ENCODE data around the gene ANKS6. TPM values are rescaled to one million over a fixed set of nuclear protein-coding genes. Genes with fewer than 3 reads are reported as not detected.

Gene ANKS6
- total and polyA plus RNA-seq, 2 of the 8 experiments (the other 6 are each of a cell fraction or from before 2014, with no cell fraction given): 34.1 to 56.3 TPM

- no peak overlapping the region for H2BK20ac ChIP-seq (ENCODE audit: low read length)
- H3K18ac ChIP-seq (ENCODE audit: extremely low read depth, low read length): no peak overlapping the region
Measured at GRCh38 chr9:98823666-98824334, 27.4 kb upstream of the ANKS6 start.

More at GRCh38 chr9:98823666-98824334, 27.4 kb upstream of the ANKS6 start:
- H2BK120ac ChIP-seq (replicated peaks; ENCODE audit: low read depth, low read length): no peak overlapping the region
- H3K23ac ChIP-seq (ENCODE audit: insufficient read length): no peak overlapping the region
- no peak overlapping the region for H3K14ac ChIP-seq (ENCODE audit: insufficient read length)
- no peak overlapping the region for H2AK5ac ChIP-seq (ENCODE audit: low read depth, low read length)
- H4K5ac ChIP-seq (ENCODE audit: insufficient read length, low read depth, low read length): no peak overlapping the region
- H3K23me2 ChIP-seq (ENCODE audit: low read depth, low read length): no peaks in the 10 kb centered on the region
- H2BK15ac ChIP-seq (ENCODE audit: low read length): no peak overlapping the region
- no peak overlapping the region for H4K91ac ChIP-seq (replicated peaks; ENCODE audit: insufficient read length, low read length)
- TF ChIP-seq JUN (IDR thresholded peaks at IDR 0.05; ENCODE audit: low read depth, low read length): no peak
- no peak for TF ChIP-seq EP300 (IDR thresholded peaks at IDR 0.05; ENCODE audit: borderline replicate concordance in 1 of 2, low read depth in 2 of 2, low read length in 2 of 2)
- TF ChIP-seq CTBP2 (IDR thresholded peaks at IDR 0.05; ENCODE audit: borderline replicate concordance, insufficient read depth, insufficient read length, low read length): no peak
- no peak for TF ChIP-seq SP4 (IDR thresholded peaks at IDR 0.05; ENCODE audit: low read length)
- TF ChIP-seq USF2 (IDR thresholded peaks at IDR 0.05; ENCODE audit: low read length): no peak
- no peak for TF ChIP-seq KDM1A (IDR thresholded peaks at IDR 0.05; ENCODE audit: borderline replicate concordance, low read length)
- TF ChIP-seq RFX5 (IDR thresholded peaks at IDR 0.05; ENCODE audit: borderline replicate concordance, low read depth, low read length): no peak
- TF ChIP-seq CBX8 (IDR thresholded peaks at IDR 0.05; ENCODE audit: borderline replicate concordance, low read depth, low read length): no peak
- TF ChIP-seq ATF2 (IDR thresholded peaks at IDR 0.05; ENCODE audit: low read length): no peak
- ChIA-PET CTCF (ENCODE audit: partially characterized antibody) (interaction anchor here (1.4 kb wide), 1 partner anchor 9 kb away, joined by 4 read pairs; no protein-coding TSS in a partner anchor), POLR2A (ENCODE audit: partially characterized antibody) (no interaction called here)
- H2AFZ ChIP-seq (ENCODE audit: low read length): no peak overlapping the region
- 78% methylated on average over 3 of the region's 3 CpGs; no CpG with 5 or more reads in 1 of the 2 experiments for WGBS, 2 experiments (ENCODE audit: extremely low coverage in 1 of 2, insufficient coverage in 1 of 2, insufficient read length in 1 of 2, insufficient replicate concordance in 2 of 2, low coverage in 1 of 2, low lambda C conversion rate in 2 of 2, missing lambda C conversion rate in 1 of 2)
- H4K20me1 ChIP-seq (replicated peaks in 1 of 2; ENCODE audit: control insufficient read depth in 1 of 2, insufficient read depth in 2 of 2, low read length in 2 of 2): no peaks in the 10 kb centered on the region
- H3K27ac ChIP-seq (ENCODE audit: low read depth, low read length): no peak overlapping the region
- H2BK12ac ChIP-seq (ENCODE audit: low read depth, low read length): no peak overlapping the region
- no peak overlapping the region for H3K56ac ChIP-seq (replicated peaks; ENCODE audit: insufficient read length, low read depth, low read length)
- H3K4me2 ChIP-seq (ENCODE audit: insufficient read depth in 1 of 2, low read depth in 2 of 2, low read length in 2 of 2): no peak overlapping the region
- H2BK5ac ChIP-seq (ENCODE audit: low read depth, low read length): no peak overlapping the region; the same call in 1 of the 2 replicates
- H3K79me1 ChIP-seq (ENCODE audit: low read depth, low read length): no peaks in the 10 kb centered on the region
- no peak for DNase-seq (ENCODE audit: low read depth in 1 of 2, low spot score in 2 of 2)
- no peaks in the 10 kb centered on the region for H3K27me3 ChIP-seq (replicated peaks in 1 of 4; ENCODE audit: control insufficient read depth in 3 of 4, extremely low read depth in 1 of 4, insufficient read depth in 3 of 4, low read length in 3 of 4)
- no peak overlapping the region for H3K4ac ChIP-seq (replicated peaks; ENCODE audit: insufficient read length, low read depth, low read length)
- no peak for FAIRE-seq
- H3K79me2 ChIP-seq (ENCODE audit: control insufficient read depth in 1 of 2, insufficient read depth in 2 of 2, low read length in 2 of 2): no peaks in the 10 kb centered on the region
- no peaks in the 10 kb centered on the region for H3K4me1 ChIP-seq (replicated peaks in 1 of 4; ENCODE audit: control insufficient read depth in 3 of 4, insufficient read depth in 4 of 4, low read length in 3 of 4)
- H4K8ac ChIP-seq (ENCODE audit: extremely low read depth, insufficient read depth, low read length): no peak overlapping the region
- no peak overlapping the region for H3K4me3 ChIP-seq (ENCODE audit: extremely low read depth in 1 of 4, insufficient read depth in 2 of 4, low read depth in 3 of 4, low read length in 4 of 4)
- H3K36me3 ChIP-seq (ENCODE audit: control insufficient read depth in 2 of 4, insufficient read depth in 4 of 4, low read length in 3 of 4): peaks cover 0 to 13% (median 0%) of the 10 kb centered on the region in 4 experiments; a peak in 4 of 8 replicates
- H3K9ac ChIP-seq (replicated peaks in 1 of 4; ENCODE audit: extremely low read depth in 1 of 4, low read depth in 3 of 4, low read length in 3 of 4): no peak overlapping the region
- no peaks in the 10 kb centered on the region for H3K9me3 ChIP-seq (ENCODE audit: insufficient read depth in 2 of 2, low read depth in 1 of 2, low read length in 1 of 2)

Data from H1 (cell line).